Gastroesophageal sphincter (tissue), 3 donors: ENCODE results near the gene DCP1B.

ENCODE experiments used
- CTCF ChIP-seq, 4 experiments: fragments of 200-600 bp in 2 of 4; fragments of 450-650 bp in 2 of 4; sonication (generic) in 1 of 4; IDR thresholded peaks; one replicate each; pipeline ENCODE4 v1.5.1; 2017 to 2019; ENCODE audit warnings: antibody characterized with exemption in 4 of 4, mild to moderate bottlenecking in 2 of 4, moderate library complexity in 2 of 4
- EP300 ChIP-seq: sonication (generic); formaldehyde crosslinking; IDR thresholded peaks from one replicate; pipeline ENCODE4 v1.6.1; 2017; ENCODE audit warnings: antibody characterized with exemption, mild to moderate bottlenecking
- POLR2A ChIP-seq, 2 donors: fragments of 450-650 bp; IDR thresholded peaks; one replicate each; pipeline ENCODE4 v1.6.1; 2017; ENCODE audit warnings: antibody characterized with exemption in 2 of 2, mild to moderate bottlenecking in 2 of 2, moderate library complexity in 1 of 2

DNA sequence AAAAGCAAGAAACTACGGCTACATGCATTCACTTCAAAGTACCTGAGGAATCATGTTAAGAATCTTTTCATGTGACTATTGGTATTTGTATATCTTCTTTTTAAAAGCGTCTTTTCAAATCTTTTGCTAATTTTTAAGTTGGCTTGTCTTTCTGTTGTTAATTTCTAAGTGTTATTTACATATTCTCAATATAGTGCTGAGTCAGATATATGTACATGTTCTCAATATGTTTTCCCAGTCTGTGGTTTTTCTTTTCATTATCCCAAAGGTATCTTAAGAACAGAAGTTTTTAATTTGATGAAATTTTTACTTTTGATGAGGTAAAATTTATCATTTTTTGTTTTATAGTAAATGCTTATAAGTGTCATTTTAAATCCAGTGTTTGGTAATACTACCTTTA lies 24.0 kb downstream of the DCP1B start:
- no peak for TF ChIP-seq CTCF (IDR thresholded peaks at IDR 0.05)
- TF ChIP-seq EP300 = no peak
- no peak for TF ChIP-seq POLR2A (IDR thresholded peaks at IDR 0.05)
